ENCODE measurements around the gene ANKRD33.

The ANKRD33 gene

GRCh38 chr12:51922146-51922545 lies 34.2 kb downstream of the ANKRD33 start:
- DNase-seq: no peak

DNA sequence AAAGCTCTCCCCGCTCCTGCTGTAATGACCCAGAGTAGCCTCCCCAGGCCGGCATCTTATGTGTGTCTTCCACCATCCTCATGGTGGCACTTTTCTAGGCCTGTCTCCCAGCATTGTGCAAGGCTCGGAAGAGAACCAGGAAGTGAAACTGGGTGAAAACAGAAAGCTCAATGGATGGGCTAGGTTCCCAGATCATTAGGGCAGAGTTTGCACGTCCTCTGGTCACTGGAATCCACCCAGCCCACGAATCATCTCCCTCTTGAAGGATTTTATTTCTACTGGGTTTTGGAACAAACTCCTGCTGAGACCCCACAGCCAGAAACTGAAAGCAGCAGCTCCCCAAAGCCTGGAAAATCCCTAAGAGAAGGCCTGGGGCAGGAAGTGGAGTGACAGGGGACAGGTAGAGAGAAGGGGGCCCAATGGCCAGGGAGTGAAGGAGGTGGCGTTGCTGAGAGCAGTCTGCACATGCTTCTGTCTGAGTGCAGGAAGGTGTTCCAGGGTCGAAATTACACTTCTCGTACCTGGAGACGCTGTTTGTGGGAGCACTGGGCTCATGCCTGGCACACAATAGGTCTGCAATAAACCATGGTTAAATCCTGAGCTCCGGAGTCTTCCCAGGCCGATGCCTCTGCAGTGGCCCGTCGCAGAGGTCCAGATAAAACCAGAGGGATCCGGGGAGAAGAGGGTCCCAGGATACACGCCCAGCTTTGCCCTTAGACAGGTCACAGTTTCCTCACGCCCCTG lies 35.0 kb downstream of the ANKRD33 start:
- peak; percentile 55 for DNase-seq

DNA sequence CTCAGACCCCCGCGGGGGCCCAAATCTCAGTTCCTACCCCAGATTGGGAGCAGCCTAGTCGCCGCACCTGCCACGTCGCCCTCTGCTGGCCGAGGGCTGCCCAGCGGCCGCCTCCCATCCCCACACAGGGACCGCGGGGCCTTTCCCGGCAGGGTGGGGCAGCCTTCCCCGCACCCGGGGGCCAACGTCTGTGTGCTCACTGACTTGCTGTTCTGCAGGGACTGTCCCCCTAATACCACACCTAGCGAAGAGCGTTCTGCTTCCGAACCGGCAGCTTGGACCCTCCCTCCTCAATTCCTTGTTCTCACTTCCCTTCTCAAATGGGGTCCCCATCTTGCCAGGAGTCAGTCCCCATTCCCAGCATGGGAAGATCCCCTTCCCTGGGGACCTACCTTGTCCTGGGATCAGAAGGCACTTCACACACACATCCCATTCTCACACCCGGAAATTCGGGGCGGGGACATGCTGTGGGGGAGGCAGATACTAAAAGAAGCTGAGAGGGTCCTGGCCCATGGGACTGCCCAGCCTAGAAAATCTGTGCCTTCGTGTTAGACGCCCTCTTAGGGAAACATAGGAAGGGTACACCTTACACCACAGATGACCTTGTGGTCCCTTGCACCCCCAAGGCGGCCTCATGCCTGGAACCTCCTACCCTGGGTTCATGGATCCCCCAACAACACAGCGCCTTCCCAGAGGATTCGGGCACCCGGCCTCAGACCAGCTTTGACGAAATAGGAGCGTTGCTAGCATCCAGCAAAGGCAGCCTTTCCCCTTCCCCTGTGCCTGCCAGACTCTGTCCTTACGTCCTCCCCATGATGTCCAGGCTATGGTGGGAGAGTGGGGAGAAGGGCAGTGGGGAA lies 35.8 kb downstream of the ANKRD33 start:
- DNase-seq: peak; percentile 63

DNA sequence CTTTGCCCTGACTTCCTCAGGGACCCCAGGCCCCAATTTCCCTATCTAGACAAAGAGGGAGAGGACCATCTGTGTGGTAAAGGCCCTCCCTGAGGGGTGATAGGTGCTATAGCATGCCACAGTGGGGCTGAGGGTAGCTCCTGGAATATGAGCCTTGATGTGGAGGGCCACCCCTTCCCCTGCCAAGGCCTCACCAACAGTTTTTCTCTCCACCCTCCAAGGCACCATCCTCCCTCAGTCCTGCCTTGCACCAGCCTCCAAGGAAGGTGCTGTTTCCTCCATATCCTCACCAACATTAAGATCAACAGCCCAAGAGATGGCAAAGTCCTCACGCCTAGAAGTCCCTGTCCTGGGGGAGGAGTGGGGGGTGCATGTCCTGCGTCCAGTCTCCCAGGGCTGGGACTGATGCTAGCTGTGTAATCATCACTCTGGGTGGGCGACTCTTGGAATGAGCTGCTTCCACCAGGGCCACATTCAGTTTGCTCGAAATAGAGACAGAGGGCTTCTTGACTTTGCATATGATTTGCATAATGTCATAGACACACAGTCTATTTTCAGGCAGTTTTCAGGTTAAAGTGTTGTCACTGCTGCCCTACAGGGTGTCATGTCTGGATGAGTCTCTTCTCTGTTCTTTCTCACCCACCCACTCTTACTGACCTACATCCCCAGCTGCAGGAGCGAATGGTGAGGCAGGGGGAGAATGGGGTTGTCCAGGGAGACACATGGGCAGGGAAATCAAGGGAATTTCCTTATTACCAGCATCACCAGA lies 36.8 kb downstream of the ANKRD33 start:
- no peak for DNase-seq

DNA sequence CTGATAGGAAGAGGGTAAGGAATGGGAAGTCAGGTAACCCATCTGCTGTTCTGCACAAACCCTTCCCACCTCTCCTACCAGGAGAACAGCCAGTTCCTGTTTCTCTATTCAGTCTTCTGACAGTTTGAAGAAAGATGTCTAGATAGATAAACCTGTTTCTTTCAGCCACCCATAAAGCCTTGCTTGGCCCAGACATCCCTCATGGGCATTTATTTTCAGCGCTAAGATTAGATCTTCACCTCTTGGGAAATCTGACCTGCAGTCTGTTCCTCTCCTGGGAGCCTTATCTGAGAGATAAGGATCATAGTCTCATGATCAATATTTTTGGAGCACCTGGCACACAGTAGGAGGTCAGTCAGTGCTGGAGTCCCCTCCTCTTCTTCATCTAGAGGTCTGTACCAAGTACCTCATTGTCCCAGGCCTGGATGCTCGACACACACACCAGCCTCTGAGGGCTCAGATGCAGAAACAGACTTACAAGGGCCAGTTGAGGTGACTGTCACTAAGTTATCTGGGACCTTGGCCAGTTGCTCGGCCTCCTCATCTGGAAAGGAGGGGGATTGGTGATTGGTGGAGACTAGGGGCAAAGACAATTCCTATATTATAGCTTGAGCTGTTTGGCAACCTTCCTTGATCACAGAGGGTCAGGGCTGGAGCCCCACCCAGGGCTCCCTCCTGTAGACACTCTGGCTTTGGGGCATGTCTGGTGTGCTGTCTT lies 37.6 kb downstream of the ANKRD33 start:
- no peak for DNase-seq

- DNase-seq: no peak
These were observed 38.2 kb downstream of the ANKRD33 start for GRCh38 chr12:51926064-51926632.

GRCh38 chr12:51926718-51927117 lies 38.8 kb downstream of the ANKRD33 start:
- DNase-seq: no peak

- DNase-seq: no peak
These were observed 44.5 kb downstream of the ANKRD33 start for GRCh38 chr12:51932218-51933076.

DNA sequence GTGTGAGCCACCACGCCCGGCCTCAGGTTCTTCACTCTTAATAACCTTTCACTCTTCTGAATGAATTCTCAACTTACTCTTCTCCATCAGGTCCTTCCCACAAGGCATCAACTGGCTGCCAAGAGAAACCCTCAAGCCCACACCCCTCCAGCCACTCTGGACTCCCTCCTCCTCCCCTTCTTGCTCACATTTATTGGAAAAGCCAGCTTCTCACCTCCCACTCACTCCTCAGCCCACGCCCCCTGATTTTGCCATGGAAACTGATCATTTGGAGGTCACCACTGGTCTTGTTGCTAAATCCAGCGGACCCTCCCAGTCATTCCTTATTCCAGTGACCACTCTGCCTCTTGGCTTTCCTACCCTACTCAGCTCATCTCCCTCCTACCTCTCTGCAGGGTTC lies 46.2 kb downstream of the ANKRD33 start:
- no peak for DNase-seq

- DNase-seq: no peak
These were observed 50.0 kb downstream of the ANKRD33 start for GRCh38 chr12:51937926-51938325.

- DNase-seq: no peak
These were observed 50.8 kb downstream of the ANKRD33 start for GRCh38 chr12:51938726-51939125.

DNA sequence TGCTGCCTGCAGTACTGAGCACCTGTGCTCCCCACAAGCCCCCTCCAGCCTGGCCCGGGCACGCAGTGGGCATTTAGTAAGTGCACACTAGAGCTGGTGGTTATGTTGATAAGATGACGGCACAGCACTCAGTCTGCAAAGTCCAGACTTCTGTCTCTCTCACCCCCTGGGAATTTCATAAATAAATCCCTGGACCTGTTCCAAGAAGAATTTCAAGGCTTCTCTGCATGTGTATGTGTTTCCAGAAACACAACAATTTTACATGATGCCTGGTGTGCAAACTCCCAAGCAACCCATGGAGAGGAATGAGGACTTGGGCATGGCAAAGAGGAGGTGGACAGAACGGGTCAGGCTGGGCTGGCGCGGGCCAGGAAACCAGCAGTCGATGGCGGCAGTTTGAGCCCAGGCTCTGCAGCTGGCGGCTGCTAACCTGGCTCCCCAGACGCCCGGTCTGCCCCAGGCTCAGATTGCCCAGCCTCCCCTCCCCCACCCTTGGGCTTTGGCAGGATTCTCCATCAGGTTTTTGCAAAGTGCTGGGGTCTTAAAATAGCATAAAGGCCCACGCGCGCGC lies 53.2 kb downstream of the ANKRD33 start:
- peak; percentile 45 for DNase-seq

All from left hindlimb (tissue), 1 donor.